Nephron (organoid): Measurements from ENCODE around the gene HMX2.

ENCODE experiments used
- H3K27ac Mint-ChIP-seq, 3 experiments: 2 replicates each; pipeline ENCODE4 v1.8.0; 2020; ENCODE audit warnings: mixed read lengths in 3 of 3, mild to moderate bottlenecking in 2 of 3, moderate library complexity in 1 of 3
- H3K27me3 Mint-ChIP-seq: 2 replicates; pipeline ENCODE4 v1.8.0; 2021; ENCODE audit warnings: low read depth, mild to moderate bottlenecking, moderate library complexity, mixed read lengths
- H3K36me3 Mint-ChIP-seq: 2 replicates; pipeline ENCODE4 v1.8.0; 2020; ENCODE audit warnings: low read depth, mixed read lengths
- H3K4me1 Mint-ChIP-seq: 2 replicates; pipeline ENCODE4 v1.8.0; 2020; ENCODE audit warnings: mixed read lengths
- H3K4me3 Mint-ChIP-seq, 3 experiments: 2 replicates each; pipeline ENCODE4 v1.8.0; 2020; ENCODE audit warnings: mild to moderate bottlenecking in 3 of 3, mixed read lengths in 3 of 3, moderate library complexity in 2 of 3
- H3K9me3 Mint-ChIP-seq: 2 replicates; pipeline ENCODE4 v1.8.0; 2020; ENCODE audit warnings: mixed read lengths
- TF ChIP-seq, protein P1 (sequence below), 3 experiments: fragments of 200-600 bp; sonication (generic); IDR thresholded peaks; one replicate each; pipeline ENCODE4 v1.5.0; 2021; ENCODE audit warnings: antibody characterized with exemption in 3 of 3; ENCODE audit not compliant: unreplicated experiment in 3 of 3

HMX2 gene

DNA sequence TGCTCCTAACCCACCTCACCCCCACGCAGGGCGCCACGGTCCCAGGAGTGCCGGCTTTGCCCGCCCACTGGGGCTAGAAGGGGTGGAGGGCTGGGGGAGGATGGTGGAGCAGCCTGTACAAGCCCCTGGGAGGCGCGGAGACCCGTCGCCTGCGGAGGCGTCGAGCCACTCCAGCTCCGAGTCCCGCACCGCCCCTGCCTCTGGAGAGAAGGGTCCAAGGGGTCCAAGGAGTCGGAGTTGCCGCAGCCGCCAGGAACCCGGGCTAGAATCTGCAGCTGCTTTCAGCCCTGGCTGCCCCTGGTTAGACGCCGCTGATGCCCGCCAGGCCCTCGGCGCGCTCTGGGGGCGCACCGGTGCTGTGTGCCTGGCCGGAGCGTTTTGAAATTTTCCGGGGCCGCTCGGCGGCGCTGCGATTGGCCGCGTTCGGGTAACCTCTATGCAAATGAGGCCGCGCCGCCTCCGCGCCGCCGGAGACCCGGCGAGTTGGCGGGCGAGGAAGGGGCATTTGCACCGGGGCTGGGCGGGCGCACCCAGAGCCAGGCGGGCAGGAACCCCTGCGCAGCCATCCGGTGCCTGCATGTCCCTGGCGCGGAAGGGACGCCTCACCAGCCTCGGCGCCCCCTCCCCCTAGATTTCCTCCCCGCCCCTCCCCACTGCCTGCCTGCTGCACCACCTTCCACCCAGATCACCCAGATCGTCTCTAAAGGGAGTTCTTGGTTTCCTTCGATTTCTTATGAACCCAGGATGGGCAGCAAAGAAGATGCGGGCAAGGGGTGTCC lies at the start of gene HMX2:
TSS of gene HMX2 (plus strand) at position 502 of the 779 bp plus-strand sequence. CDS start at position 745, 243 bp downstream.
- TF ChIP-seq, protein P1, sequence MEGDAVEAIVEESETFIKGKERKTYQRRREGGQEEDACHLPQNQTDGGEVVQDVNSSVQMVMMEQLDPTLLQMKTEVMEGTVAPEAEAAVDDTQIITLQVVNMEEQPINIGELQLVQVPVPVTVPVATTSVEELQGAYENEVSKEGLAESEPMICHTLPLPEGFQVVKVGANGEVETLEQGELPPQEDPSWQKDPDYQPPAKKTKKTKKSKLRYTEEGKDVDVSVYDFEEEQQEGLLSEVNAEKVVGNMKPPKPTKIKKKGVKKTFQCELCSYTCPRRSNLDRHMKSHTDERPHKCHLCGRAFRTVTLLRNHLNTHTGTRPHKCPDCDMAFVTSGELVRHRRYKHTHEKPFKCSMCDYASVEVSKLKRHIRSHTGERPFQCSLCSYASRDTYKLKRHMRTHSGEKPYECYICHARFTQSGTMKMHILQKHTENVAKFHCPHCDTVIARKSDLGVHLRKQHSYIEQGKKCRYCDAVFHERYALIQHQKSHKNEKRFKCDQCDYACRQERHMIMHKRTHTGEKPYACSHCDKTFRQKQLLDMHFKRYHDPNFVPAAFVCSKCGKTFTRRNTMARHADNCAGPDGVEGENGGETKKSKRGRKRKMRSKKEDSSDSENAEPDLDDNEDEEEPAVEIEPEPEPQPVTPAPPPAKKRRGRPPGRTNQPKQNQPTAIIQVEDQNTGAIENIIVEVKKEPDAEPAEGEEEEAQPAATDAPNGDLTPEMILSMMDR (IDR thresholded peaks at IDR 0.05; ENCODE audit: unreplicated experiment in 3 of 3): no peak
- H3K27ac Mint-ChIP-seq: no peak within 1 kb of the TSS
- peaks cover 98% of the 10 kb centered on the region for H3K27me3 Mint-ChIP-seq
- H3K9me3 Mint-ChIP-seq: no peaks in the 10 kb centered on the region
- H3K4me3 Mint-ChIP-seq: peak within 1 kb of the TSS; percentile 13 to 56 (median 54)
- H3K4me1 Mint-ChIP-seq: peaks cover 26% of the 10 kb centered on the region
- no peaks in the 10 kb centered on the region for H3K36me3 Mint-ChIP-seq

GRCh38 chr10:123100030-123100762 lies 47.7 kb upstream of the HMX2 start:
- Mint-ChIP-seq H3K9me3 (no peaks in the 10 kb centered on the region), H3K27me3 (peaks cover 56% of the 10 kb centered on the region), H3K4me1 (no peaks in the 10 kb centered on the region), H3K4me3 (no peak overlapping the region), H3K36me3 (no peaks in the 10 kb centered on the region), H3K27ac (no peak overlapping the region)
- TF ChIP-seq, protein P1 (IDR thresholded peaks at IDR 0.05; ENCODE audit: unreplicated experiment in 3 of 3): no peak

- Mint-ChIP-seq H3K4me1 (no peaks in the 10 kb centered on the region), H3K27me3 (peaks cover 65% of the 10 kb centered on the region), H3K36me3 (no peaks in the 10 kb centered on the region), H3K27ac (no peak overlapping the region), H3K9me3 (no peaks in the 10 kb centered on the region), H3K4me3 (no peak overlapping the region)
- TF ChIP-seq, protein P1 (IDR thresholded peaks at IDR 0.05; ENCODE audit: unreplicated experiment in 3 of 3): no peak
These were observed 46.1 kb upstream of the HMX2 start for GRCh38 chr10:123101872-123102271.

DNA sequence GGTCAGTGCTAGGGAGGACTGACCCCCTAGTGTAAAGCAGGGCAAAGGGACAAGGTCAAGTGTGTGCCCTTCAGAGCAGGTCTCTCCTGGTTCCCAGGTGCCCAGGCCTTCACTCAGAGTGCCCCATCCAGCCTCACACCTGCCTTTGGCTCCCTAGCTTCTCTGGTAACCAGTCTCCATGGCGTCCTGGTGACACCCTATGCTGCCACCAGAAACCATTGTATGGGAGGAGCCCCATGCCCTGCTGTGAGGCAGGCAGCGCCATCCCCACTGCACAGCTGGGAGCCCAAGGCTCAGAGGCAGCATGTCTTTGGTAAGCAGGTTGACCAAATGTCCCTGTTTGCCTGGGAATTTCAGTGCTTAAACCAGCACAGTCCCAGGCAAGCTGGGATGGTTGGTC lies 45.3 kb upstream of the HMX2 start:
- no peaks in the 10 kb centered on the region for H3K9me3 Mint-ChIP-seq

DNA sequence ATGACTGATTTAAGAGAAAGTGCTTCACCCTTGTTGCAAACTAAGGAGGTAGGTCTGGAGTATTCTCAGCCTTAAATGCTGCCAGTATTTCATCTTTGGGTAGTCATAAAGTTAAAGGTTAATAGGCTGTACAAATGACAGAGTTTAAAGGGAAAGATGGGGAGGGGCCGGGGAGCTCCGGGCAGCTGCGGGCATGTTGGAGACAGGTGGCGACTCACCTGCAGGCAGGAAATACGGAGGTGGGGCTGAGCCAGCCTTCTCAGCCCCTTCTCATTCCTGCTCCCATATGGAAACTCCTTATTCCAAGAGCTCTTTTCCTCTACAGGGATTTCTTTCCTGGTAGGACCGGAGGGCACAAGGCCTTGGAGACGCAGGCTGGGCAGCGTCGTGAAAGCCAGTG lies 44.0 kb upstream of the HMX2 start:
- Mint-ChIP-seq H3K36me3 (no peaks in the 10 kb centered on the region), H3K4me3 (no peak overlapping the region), H3K9me3 (no peaks in the 10 kb centered on the region), H3K4me1 (no peaks in the 10 kb centered on the region), H3K27ac (no peak overlapping the region), H3K27me3 (peaks cover 49% of the 10 kb centered on the region)
- TF ChIP-seq, protein P1 (IDR thresholded peaks at IDR 0.05; ENCODE audit: unreplicated experiment in 3 of 3): no peak

More for the DNA sequence above, 45.3 kb upstream of the HMX2 start:
- H3K27ac Mint-ChIP-seq: no peak overlapping the region
- peaks cover 62% of the 10 kb centered on the region for H3K27me3 Mint-ChIP-seq
- TF ChIP-seq, protein P1 (IDR thresholded peaks at IDR 0.05; ENCODE audit: unreplicated experiment in 3 of 3): no peak
- no peaks in the 10 kb centered on the region for H3K36me3 Mint-ChIP-seq
- no peak overlapping the region for H3K4me3 Mint-ChIP-seq
- no peaks in the 10 kb centered on the region for H3K4me1 Mint-ChIP-seq
